GM23338 (cell line): ENCODE results near the gene PDE6A. TPM values are rescaled to one million over a fixed set of nuclear protein-coding genes. Genes with fewer than 3 reads are reported as not detected.

ENCODE experiments used
- ATAC-seq: fragments of 200-7000 bp; cut with Tn5 transposase; 3 replicates; pipeline ENCODE4 v1.9.1; 2020
- DNase-seq: peaks from one replicate; pipeline ENCODE4 v3.0.0-alpha.2; 2015; ENCODE audit warnings: low spot score
- H2AFZ ChIP-seq: fragments of 200-600 bp; sonication (generic); 2 replicates; pipeline ENCODE4 v1.8.0; 2016; ENCODE audit warnings: antibody characterized with exemption, mild to moderate bottlenecking, moderate library complexity
- H3F3A ChIP-seq: fragments of 200-600 bp; sonication (generic); replicated peaks from 2 replicates; pipeline ENCODE4 v1.8.0; 2017; ENCODE audit warnings: antibody characterized with exemption, mixed run types, low read depth
- H3K27ac ChIP-seq: fragments of 200-600 bp; sonication (generic); 2 replicates; pipeline ENCODE4 v1.6.1; 2016; ENCODE audit warnings: low read depth
- H3K27me3 ChIP-seq: fragments of 200-600 bp; sonication (generic); 2 replicates; pipeline ENCODE4 v1.8.0; 2016; ENCODE audit warnings: mild to moderate bottlenecking, mixed run types, moderate library complexity; ENCODE audit not compliant: insufficient read depth
- H3K36me3 ChIP-seq: fragments of 200-600 bp; sonication (generic); 2 replicates; pipeline ENCODE4 v1.8.0; 2016; ENCODE audit warnings: mild to moderate bottlenecking; ENCODE audit not compliant: insufficient read depth
- H3K4me1 ChIP-seq: fragments of 200-600 bp; sonication (generic); 2 replicates; pipeline ENCODE4 v1.8.0; 2016; ENCODE audit warnings: mild to moderate bottlenecking, moderate library complexity; ENCODE audit not compliant: insufficient read depth
- H3K4me2 ChIP-seq: fragments of 200-600 bp; sonication (generic); 2 replicates; pipeline ENCODE4 v1.7.1; 2017; ENCODE audit warnings: mixed run types
- H3K4me3 ChIP-seq: fragments of 200-600 bp; sonication (generic); 2 replicates; pipeline ENCODE4 v1.6.1; 2016; ENCODE audit warnings: mixed run types
- H3K79me2 ChIP-seq: fragments of 200-600 bp; sonication (generic); replicated peaks from 2 replicates; pipeline ENCODE4 v1.8.0; 2017; ENCODE audit warnings: mild to moderate bottlenecking; ENCODE audit not compliant: insufficient read depth
- H3K9me2 ChIP-seq: fragments of 200-600 bp; sonication (generic); 2 replicates; pipeline ENCODE4 v1.8.0; 2017; ENCODE audit not compliant: insufficient read depth
- H4K20me1 ChIP-seq: fragments of 200-600 bp; sonication (generic); replicated peaks from 2 replicates; pipeline ENCODE4 v1.8.0; 2017; ENCODE audit warnings: mild to moderate bottlenecking; ENCODE audit not compliant: insufficient read depth
- H3K27ac Mint-ChIP-seq: 2 replicates; pipeline ENCODE4 v1.8.0; 2020; ENCODE audit warnings: inconsistent platforms, mild to moderate bottlenecking, moderate library complexity, mixed read lengths
- H3K27me3 Mint-ChIP-seq: 3 replicates; pipeline ENCODE4 v1.8.0; 2022; ENCODE audit warnings: low read depth, mild to moderate bottlenecking, moderate library complexity, mixed read lengths, inconsistent platforms; ENCODE audit not compliant: insufficient read depth, poor library complexity
- H3K36me3 Mint-ChIP-seq: 3 replicates; pipeline ENCODE4 v1.8.0; 2021; ENCODE audit warnings: low read depth, mild to moderate bottlenecking, inconsistent platforms, moderate library complexity, mixed read lengths
- H3K4me1 Mint-ChIP-seq: 3 replicates; pipeline ENCODE4 v1.8.0; 2020; ENCODE audit warnings: mild to moderate bottlenecking, inconsistent platforms, mixed read lengths
- H3K4me3 Mint-ChIP-seq: 3 replicates; pipeline ENCODE4 v1.8.0; 2021; ENCODE audit warnings: moderate library complexity, mild to moderate bottlenecking, inconsistent platforms, mixed read lengths
- H3K9me3 Mint-ChIP-seq: 3 replicates; pipeline ENCODE4 v1.8.0; 2020; ENCODE audit warnings: moderate library complexity, mild to moderate bottlenecking, inconsistent platforms, mixed read lengths
- EZH2 ChIP-seq: fragments of 200-600 bp; sonication (generic); IDR thresholded peaks from one replicate; pipeline ENCODE4 v1.8.0; 2017; ENCODE audit warnings: antibody characterized with exemption, mild to moderate bottlenecking, low read depth; ENCODE audit not compliant: unreplicated experiment
- JUNB ChIP-seq: IDR thresholded peaks from one replicate; pipeline ENCODE4 v1.6.1; 2016; ENCODE audit warnings: antibody characterized with exemption; ENCODE audit not compliant: unreplicated experiment
- NANOG ChIP-seq: IDR thresholded peaks from 2 replicates; pipeline ENCODE4 v1.6.1; 2016; ENCODE audit warnings: antibody characterized with exemption, borderline replicate concordance
- POLR2AphosphoS5 ChIP-seq: IDR thresholded peaks from 2 replicates; pipeline ENCODE4 v1.6.1; 2016; ENCODE audit warnings: antibody characterized with exemption, low read depth
- STAT1 ChIP-seq: IDR thresholded peaks from one replicate; pipeline ENCODE4 v1.6.1; 2016; ENCODE audit warnings: antibody characterized with exemption; ENCODE audit not compliant: unreplicated experiment
- ZNF114 ChIP-seq: fragments of 250-450 bp; sonication (Bioruptor Pico); IDR thresholded peaks from 2 replicates; pipeline ENCODE4 v1.5.0; 2020; ENCODE audit warnings: mild to moderate bottlenecking, moderate library complexity
- ZNF331 ChIP-seq: fragments of 250-450 bp; sonication (Bioruptor Pico); IDR thresholded peaks from 2 replicates; pipeline ENCODE4 v1.5.0; 2020; ENCODE audit warnings: low read depth, mild to moderate bottlenecking, moderate library complexity
- polyA plus RNA-seq: library from polyadenylated mRNA; unstranded; fragments of >200 nt; fragmentation: Nextera tagmentation; extraction: Ambion mirVana; gene quantifications from 2 replicates; pipeline ENCODE4 v1.2.1, GENCODE V29; 2016
- total RNA-seq: library from RNA; depleted of rRNA; stranded (reverse); fragments of >200 nt; shearing (Covaris generic); gene quantifications from 2 replicates; pipeline ENCODE4 v1.2.3, GENCODE V29; 2014
- TF ChIP-seq, protein P1 (sequence below), 2 experiments: fragments of 200-600 bp in 1 of 2; sonication (generic) in 1 of 2; conservative IDR thresholded peaks; 2 replicates each; pipeline versions ENCODE4 v1.5.1 to v1.6.1; 2016 to 2017; ENCODE audit warnings: antibody characterized with exemption in 2 of 2, low read depth in 2 of 2, mild to moderate bottlenecking in 2 of 2, moderate library complexity in 1 of 2
- TF ChIP-seq, protein P2 (sequence below): IDR thresholded peaks from 2 replicates; pipeline ENCODE4 v1.6.1; 2016; ENCODE audit warnings: antibody characterized with exemption
- TF ChIP-seq, protein P3 (sequence below): fragments of 250-450 bp; sonication (Bioruptor Pico); IDR thresholded peaks from 2 replicates; pipeline ENCODE4 v1.5.0; 2020; ENCODE audit warnings: mild to moderate bottlenecking, moderate library complexity

PDE6A gene
- total and polyA plus RNA-seq, 2 experiments from 2014 or later = 0.08 TPM; not detected in 1

DNA sequence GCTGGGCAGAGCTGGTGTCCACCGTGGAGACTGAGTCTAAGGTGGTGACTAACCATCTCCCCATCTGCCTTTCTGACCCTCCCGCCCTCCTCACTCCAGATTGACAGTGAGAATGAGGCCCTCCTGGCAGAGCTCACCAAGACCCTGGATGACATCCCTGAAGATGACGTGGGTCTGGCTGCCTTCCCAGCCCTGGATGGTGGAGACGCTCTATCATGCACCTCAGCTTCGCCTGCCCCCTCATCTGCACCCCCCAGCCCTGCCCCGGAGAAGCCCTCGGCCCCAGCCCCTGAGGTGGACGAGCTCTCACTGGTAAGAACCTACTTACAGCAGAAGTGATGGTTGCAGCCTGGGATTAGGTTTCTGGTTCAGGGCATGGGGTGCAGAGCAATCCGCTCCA lies 118.0 kb downstream of the PDE6A start:
- peaks cover 4% of the 10 kb centered on the region for H3K27me3 Mint-ChIP-seq
- Histone ChIP-seq H3K4me1 (peaks cover 8% of the 10 kb centered on the region), H3K9me2 (no peaks in the 10 kb centered on the region), H3K79me2 (no peaks in the 10 kb centered on the region), H3K36me3 (no peaks in the 10 kb centered on the region), H2AFZ (no peak overlapping the region), H3F3A (no peaks in the 10 kb centered on the region), H3K4me2 (no peak overlapping the region), H4K20me1 (no peaks in the 10 kb centered on the region; the same call in 1 of the 2 replicates), H3K27me3 (no peaks in the 10 kb centered on the region), H3K27ac (no peak overlapping the region), H3K4me3 (no peak overlapping the region)
- no peak overlapping the region for H3K4me3 Mint-ChIP-seq
- no peak for ATAC-seq
- TF ChIP-seq, protein P1, sequence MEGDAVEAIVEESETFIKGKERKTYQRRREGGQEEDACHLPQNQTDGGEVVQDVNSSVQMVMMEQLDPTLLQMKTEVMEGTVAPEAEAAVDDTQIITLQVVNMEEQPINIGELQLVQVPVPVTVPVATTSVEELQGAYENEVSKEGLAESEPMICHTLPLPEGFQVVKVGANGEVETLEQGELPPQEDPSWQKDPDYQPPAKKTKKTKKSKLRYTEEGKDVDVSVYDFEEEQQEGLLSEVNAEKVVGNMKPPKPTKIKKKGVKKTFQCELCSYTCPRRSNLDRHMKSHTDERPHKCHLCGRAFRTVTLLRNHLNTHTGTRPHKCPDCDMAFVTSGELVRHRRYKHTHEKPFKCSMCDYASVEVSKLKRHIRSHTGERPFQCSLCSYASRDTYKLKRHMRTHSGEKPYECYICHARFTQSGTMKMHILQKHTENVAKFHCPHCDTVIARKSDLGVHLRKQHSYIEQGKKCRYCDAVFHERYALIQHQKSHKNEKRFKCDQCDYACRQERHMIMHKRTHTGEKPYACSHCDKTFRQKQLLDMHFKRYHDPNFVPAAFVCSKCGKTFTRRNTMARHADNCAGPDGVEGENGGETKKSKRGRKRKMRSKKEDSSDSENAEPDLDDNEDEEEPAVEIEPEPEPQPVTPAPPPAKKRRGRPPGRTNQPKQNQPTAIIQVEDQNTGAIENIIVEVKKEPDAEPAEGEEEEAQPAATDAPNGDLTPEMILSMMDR (conservative IDR thresholded peaks at IDR 0.05; ENCODE audit: low read depth in 2 of 2) = no peak
- TF ChIP-seq, protein P2, sequence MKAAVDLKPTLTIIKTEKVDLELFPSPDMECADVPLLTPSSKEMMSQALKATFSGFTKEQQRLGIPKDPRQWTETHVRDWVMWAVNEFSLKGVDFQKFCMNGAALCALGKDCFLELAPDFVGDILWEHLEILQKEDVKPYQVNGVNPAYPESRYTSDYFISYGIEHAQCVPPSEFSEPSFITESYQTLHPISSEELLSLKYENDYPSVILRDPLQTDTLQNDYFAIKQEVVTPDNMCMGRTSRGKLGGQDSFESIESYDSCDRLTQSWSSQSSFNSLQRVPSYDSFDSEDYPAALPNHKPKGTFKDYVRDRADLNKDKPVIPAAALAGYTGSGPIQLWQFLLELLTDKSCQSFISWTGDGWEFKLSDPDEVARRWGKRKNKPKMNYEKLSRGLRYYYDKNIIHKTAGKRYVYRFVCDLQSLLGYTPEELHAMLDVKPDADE = no peak
- TF ChIP-seq EZH2 (no peak), POLR2AphosphoS5 (no peak), ZNF114 (CRISPR knock-in tag) (no peak), ZNF331 (no peak), JUNB (no peak), STAT1 (no peak), NANOG (no peak)
- TF ChIP-seq, protein P3, sequence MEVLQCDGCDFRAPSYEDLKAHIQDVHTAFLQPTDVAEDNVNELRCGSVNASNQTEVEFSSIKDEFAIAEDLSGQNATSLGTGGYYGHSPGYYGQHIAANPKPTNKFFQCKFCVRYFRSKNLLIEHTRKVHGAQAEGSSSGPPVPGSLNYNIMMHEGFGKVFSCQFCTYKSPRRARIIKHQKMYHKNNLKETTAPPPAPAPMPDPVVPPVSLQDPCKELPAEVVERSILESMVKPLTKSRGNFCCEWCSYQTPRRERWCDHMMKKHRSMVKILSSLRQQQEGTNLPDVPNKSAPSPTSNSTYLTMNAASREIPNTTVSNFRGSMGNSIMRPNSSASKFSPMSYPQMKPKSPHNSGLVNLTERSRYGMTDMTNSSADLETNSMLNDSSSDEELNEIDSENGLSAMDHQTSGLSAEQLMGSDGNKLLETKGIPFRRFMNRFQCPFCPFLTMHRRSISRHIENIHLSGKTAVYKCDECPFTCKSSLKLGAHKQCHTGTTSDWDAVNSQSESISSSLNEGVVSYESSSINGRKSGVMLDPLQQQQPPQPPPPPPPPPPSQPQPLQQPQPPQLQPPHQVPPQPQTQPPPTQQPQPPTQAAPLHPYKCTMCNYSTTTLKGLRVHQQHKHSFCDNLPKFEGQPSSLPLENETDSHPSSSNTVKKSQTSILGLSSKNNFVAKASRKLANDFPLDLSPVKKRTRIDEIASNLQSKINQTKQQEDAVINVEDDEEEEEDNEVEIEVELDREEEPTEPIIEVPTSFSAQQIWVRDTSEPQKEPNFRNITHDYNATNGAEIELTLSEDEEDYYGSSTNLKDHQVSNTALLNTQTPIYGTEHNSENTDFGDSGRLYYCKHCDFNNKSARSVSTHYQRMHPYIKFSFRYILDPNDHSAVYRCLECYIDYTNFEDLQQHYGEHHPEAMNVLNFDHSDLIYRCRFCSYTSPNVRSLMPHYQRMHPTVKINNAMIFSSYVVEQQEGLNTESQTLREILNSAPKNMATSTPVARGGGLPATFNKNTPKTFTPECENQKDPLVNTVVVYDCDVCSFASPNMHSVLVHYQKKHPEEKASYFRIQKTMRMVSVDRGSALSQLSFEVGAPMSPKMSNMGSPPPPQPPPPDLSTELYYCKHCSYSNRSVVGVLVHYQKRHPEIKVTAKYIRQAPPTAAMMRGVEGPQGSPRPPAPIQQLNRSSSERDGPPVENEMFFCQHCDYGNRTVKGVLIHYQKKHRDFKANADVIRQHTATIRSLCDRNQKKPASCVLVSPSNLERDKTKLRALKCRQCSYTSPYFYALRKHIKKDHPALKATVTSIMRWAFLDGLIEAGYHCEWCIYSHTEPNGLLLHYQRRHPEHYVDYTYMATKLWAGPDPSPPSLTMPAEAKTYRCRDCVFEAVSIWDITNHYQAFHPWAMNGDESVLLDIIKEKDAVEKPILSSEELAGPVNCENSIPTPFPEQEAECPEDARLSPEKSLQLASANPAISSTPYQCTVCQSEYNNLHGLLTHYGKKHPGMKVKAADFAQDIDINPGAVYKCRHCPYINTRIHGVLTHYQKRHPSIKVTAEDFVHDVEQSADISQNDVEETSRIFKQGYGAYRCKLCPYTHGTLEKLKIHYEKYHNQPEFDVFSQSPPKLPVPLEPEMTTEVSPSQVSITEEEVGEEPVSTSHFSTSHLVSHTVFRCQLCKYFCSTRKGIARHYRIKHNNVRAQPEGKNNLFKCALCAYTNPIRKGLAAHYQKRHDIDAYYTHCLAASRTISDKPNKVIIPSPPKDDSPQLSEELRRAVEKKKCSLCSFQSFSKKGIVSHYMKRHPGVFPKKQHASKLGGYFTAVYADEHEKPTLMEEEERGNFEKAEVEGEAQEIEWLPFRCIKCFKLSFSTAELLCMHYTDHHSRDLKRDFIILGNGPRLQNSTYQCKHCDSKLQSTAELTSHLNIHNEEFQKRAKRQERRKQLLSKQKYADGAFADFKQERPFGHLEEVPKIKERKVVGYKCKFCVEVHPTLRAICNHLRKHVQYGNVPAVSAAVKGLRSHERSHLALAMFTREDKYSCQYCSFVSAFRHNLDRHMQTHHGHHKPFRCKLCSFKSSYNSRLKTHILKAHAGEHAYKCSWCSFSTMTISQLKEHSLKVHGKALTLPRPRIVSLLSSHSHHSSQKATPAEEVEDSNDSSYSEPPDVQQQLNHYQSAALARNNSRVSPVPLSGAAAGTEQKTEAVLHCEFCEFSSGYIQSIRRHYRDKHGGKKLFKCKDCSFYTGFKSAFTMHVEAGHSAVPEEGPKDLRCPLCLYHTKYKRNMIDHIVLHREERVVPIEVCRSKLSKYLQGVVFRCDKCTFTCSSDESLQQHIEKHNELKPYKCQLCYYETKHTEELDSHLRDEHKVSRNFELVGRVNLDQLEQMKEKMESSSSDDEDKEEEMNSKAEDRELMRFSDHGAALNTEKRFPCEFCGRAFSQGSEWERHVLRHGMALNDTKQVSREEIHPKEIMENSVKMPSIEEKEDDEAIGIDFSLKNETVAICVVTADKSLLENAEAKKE (CRISPR knock-in tag) = no peak
- DNase-seq = no peak
- H3K9me3 Mint-ChIP-seq = no peaks in the 10 kb centered on the region
- peaks cover 15% of the 10 kb centered on the region for H3K4me1 Mint-ChIP-seq
- H3K36me3 Mint-ChIP-seq = peaks cover 3% of the 10 kb centered on the region; the same call in 1 of the 3 replicates
- H3K27ac Mint-ChIP-seq = no peak overlapping the region
